Stimulated activated CD8-positive, alpha-beta memory T cell treated with anti-CD3 and anti-CD28 coated beads, Interleukin-7, amount 100 ng/mL, for 48 hours (primary cell): ENCODE results near the gene ADGRV1.
"Not testable (repeated sequence)": the region's sequence is repeated elsewhere in the genome, so short reads cannot be mapped to it uniquely, and the experiment has no call there.

Source experiments
- DNase-seq, 2 donors: peaks; one replicate each; pipeline ENCODE4 v3.0.0-alpha.2; 2020; ENCODE audit warnings: low read depth in 1 of 2; ENCODE audit errors: extremely low read depth in 1 of 2

The ADGRV1 gene

GRCh38 chr5:91049800-91050199 lies 491.2 kb downstream of the ADGRV1 start:
- DNase-seq: no peak

GRCh38 chr5:91052411-91052810 lies 493.8 kb downstream of the ADGRV1 start:
- DNase-seq: not testable (repeated sequence)

- DNase-seq: no peak
Measured at GRCh38 chr5:91052977-91053740, 494.6 kb downstream of the ADGRV1 start.

GRCh38 chr5:91053741-91054025 lies 495.1 kb downstream of the ADGRV1 start:
- no peak for DNase-seq

GRCh38 chr5:91058155-91058554 lies 499.6 kb downstream of the ADGRV1 start:
- no peak for DNase-seq

- no peak for DNase-seq
Measured at GRCh38 chr5:91058575-91058974, 500.0 kb downstream of the ADGRV1 start.

GRCh38 chr5:91059409-91059808 lies 500.8 kb downstream of the ADGRV1 start:
- no peak for DNase-seq

- no peak for DNase-seq
Measured at GRCh38 chr5:91061094-91061493, 502.5 kb downstream of the ADGRV1 start.

GRCh38 chr5:91061946-91062562 lies 503.5 kb downstream of the ADGRV1 start:
- DNase-seq: no peak

- DNase-seq: not testable (repeated sequence)
Measured at GRCh38 chr5:91063098-91063690, 504.6 kb downstream of the ADGRV1 start.

GRCh38 chr5:91065496-91065895 lies 506.9 kb downstream of the ADGRV1 start:
- DNase-seq: no peak

GRCh38 chr5:91069364-91069763 lies 510.8 kb downstream of the ADGRV1 start:
- DNase-seq: no peak

GRCh38 chr5:91070761-91071550 lies 512.4 kb downstream of the ADGRV1 start:
- DNase-seq: no peak

- DNase-seq: no peak
Measured at GRCh38 chr5:91072881-91073280, 514.3 kb downstream of the ADGRV1 start.

- DNase-seq: no peak
Measured at GRCh38 chr5:91074615-91075014, 516.0 kb downstream of the ADGRV1 start.

GRCh38 chr5:91076138-91076537 lies 517.5 kb downstream of the ADGRV1 start:
- DNase-seq: no peak

GRCh38 chr5:91077623-91078022 lies 519.0 kb downstream of the ADGRV1 start:
- no peak for DNase-seq

- no peak for DNase-seq
Measured at GRCh38 chr5:91079037-91079436, 520.4 kb downstream of the ADGRV1 start.

- no peak for DNase-seq
Measured at GRCh38 chr5:91089758-91090157, 531.2 kb downstream of the ADGRV1 start.

- DNase-seq: no peak
Measured at GRCh38 chr5:91090995-91091394, 532.4 kb downstream of the ADGRV1 start.

- no peak for DNase-seq
Measured at GRCh38 chr5:91091471-91092234, 533.1 kb downstream of the ADGRV1 start.
